HCT116 (cell line): Measurements from ENCODE around the gene TMPRSS9. TPM values are rescaled to one million over a fixed set of nuclear protein-coding genes. Genes with fewer than 3 reads are reported as not detected.

Source experiments
- ATAC-seq: fragments of 200-7000 bp; cut with Tn5 transposase; 2 replicates; pipeline ENCODE4 v1.9.1; 2020; ENCODE audit warnings: mild to moderate bottlenecking, moderate library complexity
- BruUV-seq: library from RNA; stranded (reverse); fragments of 400-500 nt; replicated peaks from 2 replicates; lab custom pipeline; 2021; lab: Mats Ljungman, UMichigan
- CTCF ChIA-PET: fragments of 300-600 bp; sonication (Branson Sonifier 250); formaldehyde crosslinking; loops from one replicate; lab custom pipeline; 2021; ENCODE audit warnings: antibody characterized with exemption; lab: Charles Lee
- POLR2A ChIA-PET: fragments of 300-600, 350-600 bp; sonication (Branson Sonifier 250); formaldehyde crosslinking; loops from one replicate; lab custom pipeline; 2021; ENCODE audit warnings: antibody characterized with exemption; lab: Charles Lee
- RAD21 ChIA-PET, 2 experiments: fragments of 300-600 bp; sonication (Branson Sonifier 250); formaldehyde crosslinking; loops; one replicate each; lab custom pipeline; 2023; ENCODE audit warnings: low total read pairs in 2 of 2; ENCODE audit not compliant: uncharacterized antibody in 2 of 2, unreplicated experiment in 2 of 2, low non-redundant PET in 1 of 2; lab: Charles Lee
- DNase-seq: peaks from one replicate; pipeline ENCODE4 v3.0.0-alpha.2; 2010; ENCODE audit warnings: low read depth, low spot score
- H2AFZ ChIP-seq: fragments of 200-600 bp; shearing (Covaris generic), sonication (generic); 2 replicates; pipeline ENCODE4 v1.6.1; 2017; ENCODE audit warnings: low read depth, mixed run types, mixed read lengths, antibody characterized with exemption, low read length; ENCODE audit not compliant: poor library complexity, severe bottlenecking
- H3K27ac ChIP-seq: 2 replicates; pipeline ENCODE4 v1.5.1; 2012; ENCODE audit warnings: low read depth, low read length
- H3K27me3 ChIP-seq: fragments of 200-600 bp; sonication (generic); 2 replicates; pipeline ENCODE4 v1.6.1; 2016; ENCODE audit warnings: mixed run types, low read length, mixed read lengths; ENCODE audit not compliant: insufficient read depth
- H3K36me3 ChIP-seq, 2 experiments: fragments of 200-500 bp in 1 of 2; fragments of 200-600 bp in 1 of 2; sonication (Bioruptor generic) in 1 of 2; sonication (generic) in 1 of 2; 2 replicates each; pipeline versions ENCODE4 v1.5.1 to v1.6.1; 2014 to 2016; ENCODE audit warnings: low read length in 2 of 2, inconsistent platforms in 1 of 2, mixed read lengths in 1 of 2, mixed run types in 1 of 2; ENCODE audit not compliant: insufficient read depth in 2 of 2, control insufficient read depth in 1 of 2
- H3K4me1 ChIP-seq, 2 experiments: fragments of 200-600 bp in 1 of 2; sonication (generic) in 1 of 2; 2 replicates each; pipeline versions ENCODE4 v1.5.1 to v1.6.1; 2012 to 2017; ENCODE audit warnings: low read length in 2 of 2, inconsistent platforms in 1 of 2, mild to moderate bottlenecking in 1 of 2, mixed read lengths in 1 of 2, mixed run types in 1 of 2, moderate library complexity in 1 of 2; ENCODE audit not compliant: insufficient read depth in 2 of 2, control insufficient read depth in 1 of 2
- H3K4me2 ChIP-seq: fragments of 200-600 bp; sonication (generic); 2 replicates; pipeline ENCODE4 v1.6.1; 2017; ENCODE audit warnings: mixed run types, low read length, mixed read lengths
- H3K4me3 ChIP-seq, 2 experiments: fragments of 200-600 bp in 1 of 2; sonication (generic) in 1 of 2; replicated peaks in 1 of 2; 2 replicates each; pipeline ENCODE4 v1.5.1; 2011 to 2016; ENCODE audit warnings: low read length in 2 of 2, control low read depth in 1 of 2, low read depth in 1 of 2, mild to moderate bottlenecking in 1 of 2, mixed read lengths in 1 of 2, mixed run types in 1 of 2
- H3K79me2 ChIP-seq: fragments of 200-600 bp; sonication (generic); 2 replicates; pipeline ENCODE4 v1.6.1; 2017; ENCODE audit warnings: mild to moderate bottlenecking, mixed run types, low read length, moderate library complexity, mixed read lengths; ENCODE audit not compliant: insufficient read depth
- H3K9ac ChIP-seq: fragments of 200-600 bp; sonication (generic); 2 replicates; pipeline ENCODE4 v1.6.1; 2016; ENCODE audit warnings: low read length, mixed read lengths
- H3K9me2 ChIP-seq: fragments of 200-600 bp; sonication (generic), shearing (Covaris generic); 2 replicates; pipeline ENCODE4 v1.6.1; 2017; ENCODE audit warnings: mixed run types, mild to moderate bottlenecking, moderate library complexity; ENCODE audit not compliant: insufficient read depth
- H3K9me3 ChIP-seq, 2 experiments: fragments of 200-500 bp in 1 of 2; fragments of 200-600 bp in 1 of 2; sonication (Bioruptor generic) in 1 of 2; sonication (generic) in 1 of 2; 2 replicates each; pipeline ENCODE4 v1.6.1; 2014 to 2017; ENCODE audit warnings: low read length in 2 of 2, mixed read lengths in 2 of 2, inconsistent platforms in 1 of 2, low read depth in 1 of 2, mild to moderate bottlenecking in 1 of 2, mixed run types in 1 of 2, moderate library complexity in 1 of 2; ENCODE audit not compliant: control insufficient read depth in 1 of 2, insufficient read depth in 1 of 2
- H4K20me1 ChIP-seq: fragments of 200-600 bp; sonication (generic), shearing (Covaris generic); 2 replicates; pipeline ENCODE4 v1.6.1; 2017; ENCODE audit warnings: mixed run types, mild to moderate bottlenecking, moderate library complexity; ENCODE audit not compliant: insufficient read depth
- CEBPB ChIP-seq: IDR thresholded peaks from 2 replicates; pipeline ENCODE4 v1.6.1; 2012; ENCODE audit warnings: low read depth
- CTCF ChIP-seq, 3 experiments: fragments of 200-600 bp in 1 of 3; sonication (generic) in 1 of 3; IDR thresholded peaks in 2 of 3; conservative IDR thresholded peaks in 1 of 3; 2 replicates each; pipeline ENCODE4 v1.5.1; 2012 to 2017; ENCODE audit warnings: low read depth in 2 of 3, low read length in 2 of 3, antibody characterized with exemption in 1 of 3, borderline replicate concordance in 1 of 3, control low read depth in 1 of 3, mild to moderate bottlenecking in 1 of 3, mixed read lengths in 1 of 3, mixed run types in 1 of 3, moderate library complexity in 1 of 3; ENCODE audit not compliant: insufficient read depth in 1 of 3
- EGR1 ChIP-seq: IDR thresholded peaks from 2 replicates; pipeline ENCODE4 v1.6.1; 2012; ENCODE audit warnings: low read depth
- POLR2AphosphoS5 ChIP-seq: IDR thresholded peaks from 2 replicates; pipeline ENCODE4 v1.6.1; 2011; ENCODE audit warnings: mild to moderate bottlenecking, low read depth, low read length, moderate library complexity
- RAD21 ChIP-seq: IDR thresholded peaks from 2 replicates; pipeline ENCODE4 v1.6.1; 2012; ENCODE audit warnings: low read depth, mild to moderate bottlenecking
- intact Hi-C: fragments of 100-400 bp; cut with micrococcal nuclease; formaldehyde crosslinking; loops from 2 replicates; pipeline ENCODE4 v1.10.0; 2022
- total RNA-seq: library from RNA; stranded (reverse); gene quantifications from one replicate; pipeline ENCODE4 v1.2.1, GENCODE V29; 2021; ENCODE audit not compliant: unreplicated experiment

TMPRSS9 gene
- total RNA-seq, 1 experiment from 2014 or later: not detected

- peaks cover 32% of the 10 kb centered on the region for H3K79me2 ChIP-seq
- peaks cover 16 to 44% of the 10 kb centered on the region in 2 experiments; a peak in 3 of 4 replicates for H3K36me3 ChIP-seq
- H3K9ac ChIP-seq: no peak overlapping the region
- no peaks in the 10 kb centered on the region for H3K27me3 ChIP-seq
- no peak overlapping the region for H2AFZ ChIP-seq
- 0 out of 2 replicates have a peak overlapping the region, but pooled peaks have one; percentile 88 for H3K27ac ChIP-seq
- H3K4me2 ChIP-seq: no peak overlapping the region
- TF ChIP-seq RAD21 (no peak), CTCF (IDR thresholded peaks at IDR 0.05 in 2 of 3, conservative IDR thresholded peaks at IDR 0.05 in 1 of 3; ENCODE audit: borderline replicate concordance in 1 of 3, insufficient read depth in 1 of 3, low read depth in 2 of 3, low read length in 2 of 3) (no peak), EGR1 (no peak), POLR2AphosphoS5 (0 out of 2 replicates have a peak, but pooled peaks have one; percentile 9), CEBPB (no peak)
- TF ChIP-seq, all 23 proteins: peak for 1
- ChIA-PET POLR2A (no interaction called here), CTCF (no interaction called here), RAD21 (no interaction called here)
- no TSS peak for BruUV-seq
- ATAC-seq: no peak
- H3K4me3 ChIP-seq: no peak overlapping the region
- DNase-seq: no peak
- no peaks in the 10 kb centered on the region for H3K9me3 ChIP-seq
- peaks cover 5% of the 10 kb centered on the region; the same call in 1 of the 2 replicates for H4K20me1 ChIP-seq
- H3K9me2 ChIP-seq: no peaks in the 10 kb centered on the region
- H3K4me1 ChIP-seq: peaks cover 6 to 25% of the 10 kb centered on the region in 2 experiments; a peak in 3 of 4 replicates
- intact Hi-C loops: no loop called here
Observed at GRCh38 chr19:2428756-2429711, 69.0 kb downstream of the TMPRSS9 start.
